Neuronal stem cell (in vitro differentiated cells): Measurements from ENCODE around the gene TNC.

ENCODE experiments used
- DNase-seq: peaks from one replicate; pipeline ENCODE4 v3.0.0-alpha.2; 2013; ENCODE audit warnings: low spot score
- H2AFZ ChIP-seq: one replicate; pipeline ENCODE4 v1.6.1; 2013; ENCODE audit warnings: mild to moderate bottlenecking, low read length, inconsistent platforms
- H2AK5ac ChIP-seq: 2 replicates; pipeline ENCODE4 v1.6.1; 2013; ENCODE audit warnings: low read depth, mild to moderate bottlenecking, inconsistent platforms, low read length, moderate library complexity, mixed read lengths
- H2BK120ac ChIP-seq: 2 replicates; pipeline ENCODE4 v1.6.1; 2013; ENCODE audit warnings: low read depth, mild to moderate bottlenecking, inconsistent platforms, low read length, moderate library complexity, mixed read lengths
- H2BK12ac ChIP-seq: one replicate; pipeline ENCODE4 v1.6.1; 2013; ENCODE audit warnings: low read length, inconsistent platforms
- H2BK15ac ChIP-seq: 2 replicates; pipeline ENCODE4 v1.6.1; 2013; ENCODE audit warnings: mild to moderate bottlenecking, low read length, inconsistent platforms, mixed read lengths
- H2BK5ac ChIP-seq: one replicate; pipeline ENCODE4 v1.6.1; 2013; ENCODE audit warnings: inconsistent platforms, mild to moderate bottlenecking, low read length, moderate library complexity
- H3K14ac ChIP-seq: one replicate; pipeline ENCODE4 v1.6.1; 2013; ENCODE audit warnings: low read length, inconsistent platforms
- H3K18ac ChIP-seq: 2 replicates; pipeline ENCODE4 v1.6.1; 2013; ENCODE audit warnings: low read length, inconsistent platforms
- H3K23ac ChIP-seq: 2 replicates; pipeline ENCODE4 v1.6.1; 2013; ENCODE audit warnings: low read depth, mild to moderate bottlenecking, mixed read lengths, low read length, inconsistent platforms; ENCODE audit not compliant: poor library complexity
- H3K27ac ChIP-seq: replicated peaks from 3 replicates; pipeline ENCODE4 v1.5.1; 2013; ENCODE audit warnings: low read length, inconsistent platforms
- H3K27me3 ChIP-seq, 3 experiments: 2 replicates each; pipeline ENCODE4 v1.6.1; 2013; ENCODE audit warnings: low read length in 3 of 3, mild to moderate bottlenecking in 2 of 3, inconsistent platforms in 1 of 3, low read depth in 1 of 3, mixed read lengths in 1 of 3, moderate library complexity in 1 of 3; ENCODE audit not compliant: control insufficient read depth in 3 of 3, insufficient read depth in 3 of 3
- H3K36me3 ChIP-seq, 2 donors: replicated peaks in 1 of 2; 2 replicates each; pipeline ENCODE4 v1.6.1; 2013; ENCODE audit warnings: low read length in 2 of 2; ENCODE audit not compliant: control insufficient read depth in 2 of 2, insufficient read depth in 2 of 2
- H3K4ac ChIP-seq: 2 replicates; pipeline ENCODE4 v1.6.1; 2013; ENCODE audit warnings: inconsistent platforms, mild to moderate bottlenecking, low read length, moderate library complexity
- H3K4me1 ChIP-seq, 2 donors: 1 replicate in 1 of 2; 2 replicates in 1 of 2; pipeline ENCODE4 v1.6.1; 2013; ENCODE audit warnings: low read length in 2 of 2, low read depth in 1 of 2; ENCODE audit not compliant: control insufficient read depth in 2 of 2, insufficient read depth in 1 of 2
- H3K4me2 ChIP-seq: one replicate; pipeline ENCODE4 v1.6.1; 2013; ENCODE audit warnings: mild to moderate bottlenecking, low read length, inconsistent platforms; ENCODE audit not compliant: insufficient read depth, poor library complexity, severe bottlenecking
- H3K4me3 ChIP-seq, 2 donors: 2 replicates each; pipeline ENCODE4 v1.5.1; 2013; ENCODE audit warnings: low read length in 2 of 2, mild to moderate bottlenecking in 2 of 2, inconsistent platforms in 1 of 2, moderate library complexity in 1 of 2
- H3K79me1 ChIP-seq: one replicate; pipeline ENCODE4 v1.6.1; 2013; ENCODE audit warnings: low read depth, mild to moderate bottlenecking, inconsistent platforms, low read length, moderate library complexity
- H3K9ac ChIP-seq: one replicate; pipeline ENCODE4 v1.6.1; 2013; ENCODE audit warnings: mild to moderate bottlenecking, low read depth, low read length, inconsistent platforms; ENCODE audit not compliant: poor library complexity
- H3K9me3 ChIP-seq, 2 donors: replicated peaks in 1 of 2; 2 replicates each; pipeline versions ENCODE3 to v1.6.1; 2013; ENCODE audit warnings: low read length in 2 of 2, mild to moderate bottlenecking in 2 of 2, inconsistent platforms in 1 of 2, low read depth in 1 of 2, mixed read lengths in 1 of 2, moderate library complexity in 1 of 2; ENCODE audit not compliant: control insufficient read depth in 2 of 2, insufficient read depth in 1 of 2
- H4K8ac ChIP-seq: one replicate; pipeline ENCODE4 v1.6.1; 2013; ENCODE audit warnings: low read depth, mild to moderate bottlenecking, inconsistent platforms, low read length, moderate library complexity
- H4K91ac ChIP-seq: one replicate; pipeline ENCODE4 v1.6.1; 2013; ENCODE audit warnings: low read length, low read depth, mild to moderate bottlenecking, inconsistent platforms; ENCODE audit not compliant: poor library complexity
- WGBS, 2 donors: extraction: QIAGEN DNeasy Blood & Tissue Kit; methylation state at CpG; one replicate each; pipeline ENCODE4 v1.1.7; 2013; ENCODE audit warnings: missing lambda C conversion rate in 2 of 2, mixed read lengths in 1 of 2; ENCODE audit not compliant: insufficient read length in 2 of 2, insufficient replicate concordance in 1 of 2; ENCODE audit errors: extremely low coverage in 2 of 2; 5-methylcytosine and 5-hydroxymethylcytosine counted together

The TNC gene

GRCh38 chr9:115115924-115116323 lies 2.0 kb downstream of the TNC start:
- WGBS, 2 donors = no CpG with 5 or more reads among the region's 1 CpG
- H3K79me1 ChIP-seq = peaks cover 2% of the 10 kb centered on the region
- no peak overlapping the region for H2BK12ac ChIP-seq
- peaks cover 0 to 20% (median 0%) of the 10 kb centered on the region in 3 experiments for H3K27me3 ChIP-seq
- H3K36me3 ChIP-seq = no peaks in the 10 kb centered on the region
- H3K9ac ChIP-seq = no peak overlapping the region
- H3K9me3 ChIP-seq = no peaks in the 10 kb centered on the region
- no peak overlapping the region for H3K4me2 ChIP-seq
- no peak overlapping the region for H3K23ac ChIP-seq
- H3K4me1 ChIP-seq = peaks cover 9 to 12% of the 10 kb centered on the region in 2 donors
- H3K4ac ChIP-seq = no peak overlapping the region
- no peak overlapping the region for H2AFZ ChIP-seq
- H2BK120ac ChIP-seq = no peak overlapping the region
- no peak overlapping the region for H2BK5ac ChIP-seq
- H4K8ac ChIP-seq = no peak overlapping the region
- H2AK5ac ChIP-seq = no peak overlapping the region
- no peak overlapping the region for H3K4me3 ChIP-seq
- no peak overlapping the region for H3K18ac ChIP-seq
- H4K91ac ChIP-seq = no peak overlapping the region
- H3K27ac ChIP-seq = no peak overlapping the region
- no peak overlapping the region for H2BK15ac ChIP-seq
- H3K14ac ChIP-seq = no peak overlapping the region
- no peak for DNase-seq

GRCh38 chr9:115115117-115115880 lies 2.7 kb downstream of the TNC start:
- H3K18ac ChIP-seq = no peak overlapping the region
- H2BK5ac ChIP-seq = no peak overlapping the region
- no peaks in the 10 kb centered on the region for H3K36me3 ChIP-seq
- H4K8ac ChIP-seq = no peak overlapping the region
- H3K23ac ChIP-seq = no peak overlapping the region
- peaks cover 0 to 20% (median 0%) of the 10 kb centered on the region in 3 experiments for H3K27me3 ChIP-seq
- WGBS, 2 donors = no CpG with 5 or more reads among the region's 2 CpGs
- peaks cover 2% of the 10 kb centered on the region for H3K79me1 ChIP-seq
- H3K27ac ChIP-seq = no peak overlapping the region
- H3K4me1 ChIP-seq = peaks cover 9 to 10% of the 10 kb centered on the region in 2 donors
- H2BK120ac ChIP-seq = no peak overlapping the region
- no peak overlapping the region for H4K91ac ChIP-seq
- DNase-seq = no peak
- no peak overlapping the region for H3K9ac ChIP-seq
- no peak overlapping the region for H3K14ac ChIP-seq
- H3K9me3 ChIP-seq = no peaks in the 10 kb centered on the region
- H2AFZ ChIP-seq = no peak overlapping the region
- no peak overlapping the region for H3K4me2 ChIP-seq
- no peak overlapping the region for H2BK15ac ChIP-seq
- H3K4me3 ChIP-seq = no peak overlapping the region
- H2AK5ac ChIP-seq = no peak overlapping the region
- no peak overlapping the region for H2BK12ac ChIP-seq
- no peak overlapping the region for H3K4ac ChIP-seq

- Histone ChIP-seq H3K4me1 (peaks cover 9% of the 10 kb centered on the region in 2 donors), H2BK15ac (no peak overlapping the region), H3K18ac (no peak overlapping the region), H3K4me3 (no peak overlapping the region), H3K4me2 (no peak overlapping the region), H3K23ac (no peak overlapping the region), H2AK5ac (no peak overlapping the region), H2BK12ac (no peak overlapping the region), H3K79me1 (peaks cover 2% of the 10 kb centered on the region), H3K36me3 (no peaks in the 10 kb centered on the region), H3K27ac (no peak overlapping the region), H3K14ac (no peak overlapping the region), H2BK5ac (no peak overlapping the region), H3K9me3 (no peaks in the 10 kb centered on the region), H3K27me3 (peaks cover 0 to 20% (median 0%) of the 10 kb centered on the region in 3 experiments), H3K4ac (no peak overlapping the region), H4K91ac (no peak overlapping the region), H2AFZ (no peak overlapping the region), H4K8ac (no peak overlapping the region), H3K9ac (no peak overlapping the region), H2BK120ac (no peak overlapping the region)
- WGBS, 2 donors = no CpG with 5 or more reads among the region's 2 CpGs
- DNase-seq = no peak
These were observed 3.4 kb downstream of the TNC start for GRCh38 chr9:115114546-115114945.

- no CpG with 5 or more reads among the region's 4 CpGs for WGBS, 2 donors
- Histone ChIP-seq H3K9me3 (no peaks in the 10 kb centered on the region), H2BK12ac (no peak overlapping the region), H3K9ac (no peak overlapping the region), H3K23ac (no peak overlapping the region), H3K27ac (no peak overlapping the region), H4K8ac (no peak overlapping the region), H3K4ac (no peak overlapping the region), H3K4me1 (peaks cover 8 to 9% of the 10 kb centered on the region in 2 donors), H2BK120ac (no peak overlapping the region), H3K27me3 (peaks cover 0 to 20% (median 0%) of the 10 kb centered on the region in 3 experiments), H2BK15ac (no peak overlapping the region), H2BK5ac (no peak overlapping the region), H2AFZ (no peak overlapping the region), H3K4me3 (no peak overlapping the region), H3K4me2 (no peak overlapping the region), H3K36me3 (no peaks in the 10 kb centered on the region), H3K79me1 (peaks cover 2% of the 10 kb centered on the region), H2AK5ac (no peak overlapping the region), H3K14ac (no peak overlapping the region), H3K18ac (no peak overlapping the region), H4K91ac (no peak overlapping the region)
- no peak for DNase-seq
These were observed 3.9 kb downstream of the TNC start for GRCh38 chr9:115114084-115114483.
